GM23338 (cell line): ENCODE data around the gene FRG2B. TPM values are rescaled to one million over a fixed set of nuclear protein-coding genes. Genes with fewer than 3 reads are reported as not detected.
"Not testable (repeated sequence)": the region's sequence is repeated elsewhere in the genome, so short reads cannot be mapped to it uniquely, and the experiment has no call there.

Experiments
- ATAC-seq: fragments of 200-7000 bp; cut with Tn5 transposase; 3 replicates; pipeline ENCODE4 v1.9.1; 2020
- DNase-seq: peaks from one replicate; pipeline ENCODE4 v3.0.0-alpha.2; 2015; ENCODE audit warnings: low spot score
- H2AFZ ChIP-seq: fragments of 200-600 bp; sonication (generic); 2 replicates; pipeline ENCODE4 v1.8.0; 2016; ENCODE audit warnings: antibody characterized with exemption, mild to moderate bottlenecking, moderate library complexity
- H3F3A ChIP-seq: fragments of 200-600 bp; sonication (generic); replicated peaks from 2 replicates; pipeline ENCODE4 v1.8.0; 2017; ENCODE audit warnings: antibody characterized with exemption, mixed run types, low read depth
- H3K27ac ChIP-seq: fragments of 200-600 bp; sonication (generic); 2 replicates; pipeline ENCODE4 v1.6.1; 2016; ENCODE audit warnings: low read depth
- H3K27me3 ChIP-seq: fragments of 200-600 bp; sonication (generic); 2 replicates; pipeline ENCODE4 v1.8.0; 2016; ENCODE audit warnings: mild to moderate bottlenecking, mixed run types, moderate library complexity; ENCODE audit not compliant: insufficient read depth
- H3K36me3 ChIP-seq: fragments of 200-600 bp; sonication (generic); 2 replicates; pipeline ENCODE4 v1.8.0; 2016; ENCODE audit warnings: mild to moderate bottlenecking; ENCODE audit not compliant: insufficient read depth
- H3K4me1 ChIP-seq: fragments of 200-600 bp; sonication (generic); 2 replicates; pipeline ENCODE4 v1.8.0; 2016; ENCODE audit warnings: mild to moderate bottlenecking, moderate library complexity; ENCODE audit not compliant: insufficient read depth
- H3K4me2 ChIP-seq: fragments of 200-600 bp; sonication (generic); 2 replicates; pipeline ENCODE4 v1.7.1; 2017; ENCODE audit warnings: mixed run types
- H3K4me3 ChIP-seq: fragments of 200-600 bp; sonication (generic); 2 replicates; pipeline ENCODE4 v1.6.1; 2016; ENCODE audit warnings: mixed run types
- H3K79me2 ChIP-seq: fragments of 200-600 bp; sonication (generic); replicated peaks from 2 replicates; pipeline ENCODE4 v1.8.0; 2017; ENCODE audit warnings: mild to moderate bottlenecking; ENCODE audit not compliant: insufficient read depth
- H3K9me2 ChIP-seq: fragments of 200-600 bp; sonication (generic); 2 replicates; pipeline ENCODE4 v1.8.0; 2017; ENCODE audit not compliant: insufficient read depth
- H4K20me1 ChIP-seq: fragments of 200-600 bp; sonication (generic); replicated peaks from 2 replicates; pipeline ENCODE4 v1.8.0; 2017; ENCODE audit warnings: mild to moderate bottlenecking; ENCODE audit not compliant: insufficient read depth
- H3K27ac Mint-ChIP-seq: 2 replicates; pipeline ENCODE4 v1.8.0; 2020; ENCODE audit warnings: inconsistent platforms, mild to moderate bottlenecking, moderate library complexity, mixed read lengths
- H3K27me3 Mint-ChIP-seq: 3 replicates; pipeline ENCODE4 v1.8.0; 2022; ENCODE audit warnings: low read depth, mild to moderate bottlenecking, moderate library complexity, mixed read lengths, inconsistent platforms; ENCODE audit not compliant: insufficient read depth, poor library complexity
- H3K36me3 Mint-ChIP-seq: 3 replicates; pipeline ENCODE4 v1.8.0; 2021; ENCODE audit warnings: low read depth, mild to moderate bottlenecking, inconsistent platforms, moderate library complexity, mixed read lengths
- H3K4me1 Mint-ChIP-seq: 3 replicates; pipeline ENCODE4 v1.8.0; 2020; ENCODE audit warnings: mild to moderate bottlenecking, inconsistent platforms, mixed read lengths
- H3K4me3 Mint-ChIP-seq: 3 replicates; pipeline ENCODE4 v1.8.0; 2021; ENCODE audit warnings: moderate library complexity, mild to moderate bottlenecking, inconsistent platforms, mixed read lengths
- H3K9me3 Mint-ChIP-seq: 3 replicates; pipeline ENCODE4 v1.8.0; 2020; ENCODE audit warnings: moderate library complexity, mild to moderate bottlenecking, inconsistent platforms, mixed read lengths
- polyA plus RNA-seq: library from polyadenylated mRNA; unstranded; fragments of >200 nt; fragmentation: Nextera tagmentation; extraction: Ambion mirVana; gene quantifications from 2 replicates; pipeline ENCODE4 v1.2.1, GENCODE V29; 2016
- total RNA-seq: library from RNA; depleted of rRNA; stranded (reverse); fragments of >200 nt; shearing (Covaris generic); gene quantifications from 2 replicates; pipeline ENCODE4 v1.2.3, GENCODE V29; 2014
- TF ChIP-seq, protein P1 (sequence below), 2 experiments: fragments of 200-600 bp in 1 of 2; sonication (generic) in 1 of 2; conservative IDR thresholded peaks; 2 replicates each; pipeline versions ENCODE4 v1.5.1 to v1.6.1; 2016 to 2017; ENCODE audit warnings: antibody characterized with exemption in 2 of 2, low read depth in 2 of 2, mild to moderate bottlenecking in 2 of 2, moderate library complexity in 1 of 2

The FRG2B gene
- total and polyA plus RNA-seq, 2 experiments from 2014 or later = not detected

DNA sequence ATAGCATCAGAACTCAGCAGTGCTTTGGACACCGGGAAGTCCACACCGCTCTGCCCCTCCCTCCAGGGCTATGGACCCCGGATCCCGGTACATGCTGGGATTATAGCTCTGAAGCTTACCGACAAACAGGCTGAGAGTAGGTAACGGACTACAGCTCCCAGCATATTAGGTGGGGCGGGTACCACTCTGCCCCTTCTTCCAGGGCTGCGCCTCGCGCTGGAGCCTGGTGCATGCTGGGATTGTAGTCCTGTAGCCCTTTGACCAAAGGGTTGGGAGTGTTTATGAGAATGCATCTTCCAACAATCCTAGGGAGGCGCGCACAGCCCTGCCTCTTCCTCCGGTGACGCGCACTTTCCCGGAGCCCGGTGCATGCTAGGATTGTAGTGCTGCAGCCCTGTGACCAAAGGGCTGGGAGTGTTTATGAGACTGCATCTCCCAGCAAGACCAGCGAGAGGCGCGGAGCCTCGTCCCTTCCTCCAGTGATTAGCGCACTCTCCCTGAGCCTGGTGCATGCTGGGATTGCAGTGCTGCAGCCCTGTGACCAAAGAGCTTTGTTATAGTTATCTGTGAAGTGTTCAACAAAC is 22.4 kb upstream of the FRG2B start:
- not testable (repeated sequence) for H3K9me2 ChIP-seq, H3K27ac ChIP-seq, H3F3A ChIP-seq, H3K27me3 Mint-ChIP-seq, H3K27me3 ChIP-seq, H4K20me1 ChIP-seq, H3K4me2 ChIP-seq, H3K4me1 Mint-ChIP-seq, H3K27ac Mint-ChIP-seq, ATAC-seq, H3K4me1 ChIP-seq, DNase-seq, H3K36me3 Mint-ChIP-seq, H3K4me3 Mint-ChIP-seq, H2AFZ ChIP-seq, H3K36me3 ChIP-seq, H3K79me2 ChIP-seq, H3K4me3 ChIP-seq, H3K9me3 Mint-ChIP-seq

DNA sequence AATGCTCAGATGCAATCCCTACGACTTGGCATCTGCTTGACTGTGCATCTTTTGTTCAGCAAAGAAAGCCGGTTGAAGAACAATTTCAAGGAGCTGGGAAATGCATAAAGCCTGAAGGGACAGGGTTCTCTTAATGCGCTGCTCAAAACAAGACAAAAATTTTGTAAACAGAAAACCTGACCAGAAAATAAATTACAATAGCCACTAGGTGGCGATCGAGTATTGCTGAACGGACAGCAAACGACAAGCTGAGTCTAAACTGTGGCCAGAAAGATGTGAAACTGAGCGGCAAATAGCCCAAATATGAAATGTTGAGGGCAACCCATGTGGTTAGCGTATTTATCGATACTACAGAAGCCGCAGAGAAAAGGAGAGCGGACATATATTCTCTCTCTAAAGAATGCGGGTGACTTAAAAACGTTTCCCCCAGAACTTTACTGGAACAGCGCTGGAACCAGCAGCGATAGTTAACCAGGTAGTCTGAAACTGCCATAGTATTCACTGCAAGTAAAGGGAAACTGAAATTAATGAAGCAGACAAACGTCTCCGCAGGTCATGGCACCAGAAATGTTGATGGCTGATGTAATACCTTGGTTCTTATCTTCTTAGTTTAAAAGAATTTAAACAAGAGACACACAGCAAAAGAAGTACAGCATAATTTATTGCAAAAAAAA is 20.6 kb upstream of the FRG2B start:
- H2AFZ ChIP-seq, H3K4me3 ChIP-seq, H3K9me2 ChIP-seq, H3K27me3 ChIP-seq, H3K36me3 Mint-ChIP-seq, H3K4me2 ChIP-seq, H3K4me1 Mint-ChIP-seq, H3K27ac ChIP-seq, H3K4me3 Mint-ChIP-seq, H3K79me2 ChIP-seq, ATAC-seq, H3K27me3 Mint-ChIP-seq, H3K4me1 ChIP-seq, H3K27ac Mint-ChIP-seq, H4K20me1 ChIP-seq, H3F3A ChIP-seq, H3K36me3 ChIP-seq, H3K9me3 Mint-ChIP-seq, DNase-seq: not testable (repeated sequence)
- TF ChIP-seq, protein P1, sequence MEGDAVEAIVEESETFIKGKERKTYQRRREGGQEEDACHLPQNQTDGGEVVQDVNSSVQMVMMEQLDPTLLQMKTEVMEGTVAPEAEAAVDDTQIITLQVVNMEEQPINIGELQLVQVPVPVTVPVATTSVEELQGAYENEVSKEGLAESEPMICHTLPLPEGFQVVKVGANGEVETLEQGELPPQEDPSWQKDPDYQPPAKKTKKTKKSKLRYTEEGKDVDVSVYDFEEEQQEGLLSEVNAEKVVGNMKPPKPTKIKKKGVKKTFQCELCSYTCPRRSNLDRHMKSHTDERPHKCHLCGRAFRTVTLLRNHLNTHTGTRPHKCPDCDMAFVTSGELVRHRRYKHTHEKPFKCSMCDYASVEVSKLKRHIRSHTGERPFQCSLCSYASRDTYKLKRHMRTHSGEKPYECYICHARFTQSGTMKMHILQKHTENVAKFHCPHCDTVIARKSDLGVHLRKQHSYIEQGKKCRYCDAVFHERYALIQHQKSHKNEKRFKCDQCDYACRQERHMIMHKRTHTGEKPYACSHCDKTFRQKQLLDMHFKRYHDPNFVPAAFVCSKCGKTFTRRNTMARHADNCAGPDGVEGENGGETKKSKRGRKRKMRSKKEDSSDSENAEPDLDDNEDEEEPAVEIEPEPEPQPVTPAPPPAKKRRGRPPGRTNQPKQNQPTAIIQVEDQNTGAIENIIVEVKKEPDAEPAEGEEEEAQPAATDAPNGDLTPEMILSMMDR (conservative IDR thresholded peaks at IDR 0.05; ENCODE audit: low read depth in 2 of 2) = peak; percentile 13 to 23; a peak in 2 of 4 replicates

DNA sequence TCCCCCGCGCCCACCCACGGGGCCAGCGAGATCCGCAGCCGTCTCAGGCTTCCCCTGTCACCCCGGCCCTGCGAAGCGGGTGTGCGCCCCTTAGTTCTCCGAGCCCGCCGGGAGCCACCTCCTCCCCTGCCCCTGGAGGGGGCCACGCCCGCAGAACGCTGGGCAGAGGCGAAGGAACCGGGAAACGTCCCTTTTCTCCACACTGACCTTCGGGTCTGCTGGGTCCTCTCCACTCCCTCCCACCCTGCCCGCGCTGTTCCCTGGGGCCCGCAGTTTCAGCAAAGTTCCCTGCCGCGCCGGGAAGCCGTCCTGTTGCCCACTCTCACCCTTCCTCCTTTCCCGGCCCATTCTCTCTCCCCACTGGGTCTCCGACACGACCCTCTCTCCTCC is 11.2 kb upstream of the FRG2B start:
- not testable (repeated sequence) for H3K4me1 ChIP-seq, H3K79me2 ChIP-seq, H3K36me3 Mint-ChIP-seq, H3K27me3 Mint-ChIP-seq, H3K27ac ChIP-seq, H3K4me3 Mint-ChIP-seq, H3K27ac Mint-ChIP-seq, H2AFZ ChIP-seq, H3K4me2 ChIP-seq, DNase-seq, H3K4me3 ChIP-seq, ATAC-seq, H3F3A ChIP-seq, H3K9me2 ChIP-seq, H3K36me3 ChIP-seq, H3K4me1 Mint-ChIP-seq, H4K20me1 ChIP-seq
- peaks cover 13% of the 10 kb centered on the region; the same call in 2 of the 3 replicates for H3K9me3 Mint-ChIP-seq
- H3K27me3 ChIP-seq = peaks cover 16% of the 10 kb centered on the region

DNA sequence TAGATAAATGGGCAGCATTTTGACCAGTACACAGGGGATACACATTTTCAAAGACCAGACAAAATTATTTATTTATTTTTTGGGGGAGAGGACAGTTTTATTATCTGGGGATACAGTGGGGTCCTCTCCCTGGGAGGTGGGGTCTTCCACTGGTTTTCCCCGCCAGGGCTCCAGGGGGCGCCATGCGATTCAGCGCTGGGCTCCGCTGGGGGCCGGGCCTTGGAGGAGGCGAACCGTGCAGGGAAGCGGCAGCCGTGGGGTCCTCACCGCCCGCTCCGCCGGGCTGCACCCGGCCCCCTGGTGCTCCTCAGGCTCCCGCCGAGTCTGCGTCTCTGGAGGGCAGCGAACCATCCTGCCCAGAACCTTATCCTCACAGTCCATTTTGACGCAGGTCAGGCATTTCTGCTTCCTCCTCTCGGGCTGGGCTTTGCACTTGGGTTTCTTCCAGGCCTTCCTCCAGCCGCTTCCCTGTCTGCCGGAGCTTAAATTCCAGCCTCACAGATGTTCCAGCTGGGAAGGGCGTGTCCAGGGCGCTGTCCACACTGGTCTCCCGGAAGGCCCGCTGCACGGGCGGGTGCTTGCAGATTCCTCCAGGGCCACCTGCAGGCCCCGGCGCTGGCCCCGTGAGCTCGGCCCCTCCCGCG is 10.7 kb upstream of the FRG2B start:
- peaks cover 13% of the 10 kb centered on the region; the same call in 2 of the 3 replicates for H3K9me3 Mint-ChIP-seq
- H3K4me3 ChIP-seq, H3K36me3 Mint-ChIP-seq, H4K20me1 ChIP-seq, H3K4me1 Mint-ChIP-seq, H3F3A ChIP-seq, H3K4me2 ChIP-seq, H3K27me3 Mint-ChIP-seq, H3K27ac Mint-ChIP-seq, H3K27ac ChIP-seq, H3K79me2 ChIP-seq, H3K9me2 ChIP-seq, ATAC-seq, H3K4me1 ChIP-seq, H3K36me3 ChIP-seq, DNase-seq, H2AFZ ChIP-seq, H3K4me3 Mint-ChIP-seq: not testable (repeated sequence)
- H3K27me3 ChIP-seq = peaks cover 14% of the 10 kb centered on the region

DNA sequence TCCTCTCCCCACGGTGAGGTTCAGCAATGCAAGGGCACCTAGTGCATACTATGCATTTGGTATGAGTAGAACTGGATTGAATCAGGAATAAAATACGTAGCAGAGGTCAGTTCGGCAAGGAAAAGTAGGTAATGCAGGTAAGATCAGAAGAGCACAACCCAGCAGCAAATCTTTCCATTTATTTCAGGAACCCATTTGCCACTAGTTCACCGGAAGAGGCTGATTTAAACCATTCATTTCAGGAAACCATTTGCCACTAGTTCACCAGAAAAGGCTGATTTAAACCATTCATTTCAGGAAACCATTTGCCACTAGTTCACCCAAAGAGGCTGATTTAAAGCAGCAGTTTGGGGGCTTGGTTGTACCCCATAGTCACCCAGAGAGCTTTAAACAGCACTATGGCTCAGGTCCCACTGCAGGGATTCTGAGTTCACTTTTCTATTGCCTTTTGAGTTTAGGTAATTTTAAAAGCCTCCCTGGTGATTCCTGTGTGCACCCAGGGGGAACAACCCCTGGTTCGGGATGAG is 4.2 kb upstream of the FRG2B start:
- H3K9me2 ChIP-seq, DNase-seq, H4K20me1 ChIP-seq, H3K36me3 Mint-ChIP-seq, ATAC-seq, H3K4me3 ChIP-seq, H3K27me3 ChIP-seq, H3K4me1 Mint-ChIP-seq, H3K27ac Mint-ChIP-seq, H3K27ac ChIP-seq, H3K36me3 ChIP-seq, H3K4me1 ChIP-seq, H3K4me2 ChIP-seq, H3K27me3 Mint-ChIP-seq, H3K9me3 Mint-ChIP-seq, H3F3A ChIP-seq, H3K79me2 ChIP-seq, H2AFZ ChIP-seq, H3K4me3 Mint-ChIP-seq: not testable (repeated sequence)
